GM12873 (cell line): Measurements from ENCODE around the gene KIF1A.

Experiments
- TF ChIP-seq, protein P1 (sequence below): IDR thresholded peaks from 2 replicates; pipeline ENCODE4 v1.5.1; 2012; ENCODE audit warnings: low read depth, mild to moderate bottlenecking, moderate library complexity, low read length, control low read depth; ENCODE audit not compliant: insufficient read depth; ENCODE audit errors: missing control alignments

The KIF1A gene

GRCh38 chr2:240670402-240670801 is 149.6 kb downstream of the KIF1A start:
- TF ChIP-seq, protein P1, sequence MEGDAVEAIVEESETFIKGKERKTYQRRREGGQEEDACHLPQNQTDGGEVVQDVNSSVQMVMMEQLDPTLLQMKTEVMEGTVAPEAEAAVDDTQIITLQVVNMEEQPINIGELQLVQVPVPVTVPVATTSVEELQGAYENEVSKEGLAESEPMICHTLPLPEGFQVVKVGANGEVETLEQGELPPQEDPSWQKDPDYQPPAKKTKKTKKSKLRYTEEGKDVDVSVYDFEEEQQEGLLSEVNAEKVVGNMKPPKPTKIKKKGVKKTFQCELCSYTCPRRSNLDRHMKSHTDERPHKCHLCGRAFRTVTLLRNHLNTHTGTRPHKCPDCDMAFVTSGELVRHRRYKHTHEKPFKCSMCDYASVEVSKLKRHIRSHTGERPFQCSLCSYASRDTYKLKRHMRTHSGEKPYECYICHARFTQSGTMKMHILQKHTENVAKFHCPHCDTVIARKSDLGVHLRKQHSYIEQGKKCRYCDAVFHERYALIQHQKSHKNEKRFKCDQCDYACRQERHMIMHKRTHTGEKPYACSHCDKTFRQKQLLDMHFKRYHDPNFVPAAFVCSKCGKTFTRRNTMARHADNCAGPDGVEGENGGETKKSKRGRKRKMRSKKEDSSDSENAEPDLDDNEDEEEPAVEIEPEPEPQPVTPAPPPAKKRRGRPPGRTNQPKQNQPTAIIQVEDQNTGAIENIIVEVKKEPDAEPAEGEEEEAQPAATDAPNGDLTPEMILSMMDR: no peak

DNA sequence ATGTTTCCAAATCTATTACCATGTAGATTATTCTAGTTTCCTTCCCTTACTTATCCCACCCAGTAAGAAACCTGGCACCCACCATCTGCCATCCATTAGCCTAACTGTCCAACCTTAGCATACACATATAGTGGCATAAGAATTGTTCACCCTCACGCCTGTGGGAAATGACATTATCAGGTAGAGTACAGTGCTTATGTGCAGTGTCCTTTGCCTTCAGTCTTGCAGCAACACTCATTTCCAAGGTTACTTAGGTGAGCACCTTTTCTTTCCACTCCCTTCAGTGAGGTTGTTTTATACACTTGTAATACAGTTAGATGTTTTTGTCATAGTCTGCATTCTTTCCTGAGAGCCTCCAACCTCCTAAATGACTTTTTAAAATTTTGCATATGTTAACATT is 155.4 kb downstream of the KIF1A start:
- TF ChIP-seq, protein P1: no peak
